ENCODE results near the gene DNAJC15.

- TF ChIP-seq CTCF (optimal IDR thresholded peaks at IDR 0.05 in 1 of 3, IDR thresholded peaks at IDR 0.05 in 1 of 3, conservative IDR thresholded peaks at IDR 0.05 in 1 of 3; ENCODE audit: extremely low read depth in 1 of 3, insufficient read depth in 2 of 3, low read length in 3 of 3) (no peak), EZH2 (IDR thresholded peaks at IDR 0.05; ENCODE audit: low read length) (no peak)
These were observed 87.3 kb downstream of the DNAJC15 start for GRCh38 chr13:43110658-43111057.

Data from keratinocyte (primary cell).